IMR-90 (cell line): ENCODE measurements around the gene ATP6V0C. TPM values are rescaled to one million over a fixed set of nuclear protein-coding genes. Genes with fewer than 3 reads are reported as not detected.

Experiments
- ATAC-seq: fragments of 200-7000 bp; cut with Tn5 transposase; 2 replicates; pipeline ENCODE4 v1.9.1; 2020; ENCODE audit warnings: low read depth, mild to moderate bottlenecking, moderate library complexity
- BruUV-seq: library from RNA; stranded (reverse); fragments of 400-500 nt; replicated peaks from 2 replicates; lab custom pipeline; 2021; lab: Mats Ljungman, UMichigan
- CTCF ChIA-PET: fragments of 300-600 bp; formaldehyde crosslinking; extraction: SDS; loops from one replicate; lab custom pipeline; 2021; ENCODE audit warnings: antibody characterized with exemption; lab: Yijun Ruan, JAX
- POLR2A ChIA-PET: fragments of 300-600 bp; sonication (Branson Sonifier 250); formaldehyde crosslinking; loops from one replicate; lab custom pipeline; 2022; ENCODE audit warnings: antibody characterized with exemption; ENCODE audit not compliant: unreplicated experiment; lab: Charles Lee
- DNase-seq: peaks from one replicate; pipeline ENCODE4 v3.0.0; 2013
- H2AFZ ChIP-seq: replicated peaks from 2 replicates; pipeline ENCODE3; 2013; ENCODE audit warnings: low read length, mild to moderate bottlenecking; ENCODE audit not compliant: poor library complexity
- H2AK5ac ChIP-seq: 2 replicates; pipeline ENCODE4 v1.6.1; 2013; ENCODE audit warnings: low read depth, low read length, inconsistent platforms
- H2AK9ac ChIP-seq: replicated peaks from 2 replicates; pipeline ENCODE3; 2013; ENCODE audit warnings: mild to moderate bottlenecking, low read depth, low read length, moderate library complexity; ENCODE audit not compliant: poor library complexity
- H2BK120ac ChIP-seq: 2 replicates; pipeline ENCODE4 v1.6.1; 2013; ENCODE audit warnings: low read depth, low read length, inconsistent platforms
- H2BK15ac ChIP-seq: 3 replicates; pipeline ENCODE4 v1.6.1; 2013; ENCODE audit warnings: low read depth, low read length, inconsistent platforms
- H2BK20ac ChIP-seq: 2 replicates; pipeline ENCODE4 v1.6.1; 2013; ENCODE audit warnings: low read depth, mild to moderate bottlenecking, inconsistent platforms, low read length, moderate library complexity
- H2BK5ac ChIP-seq: 2 replicates; pipeline ENCODE4 v1.6.1; 2013; ENCODE audit warnings: mild to moderate bottlenecking, low read depth, low read length, inconsistent platforms; ENCODE audit not compliant: poor library complexity, severe bottlenecking
- H3K14ac ChIP-seq: replicated peaks from 2 replicates; pipeline ENCODE4 v1.6.1; 2013; ENCODE audit warnings: low read depth, low read length, inconsistent platforms
- H3K18ac ChIP-seq: 2 replicates; pipeline ENCODE4 v1.6.1; 2013; ENCODE audit warnings: low read depth, low read length, control low read depth
- H3K23ac ChIP-seq: 2 replicates; pipeline ENCODE4 v1.6.1; 2013; ENCODE audit warnings: low read depth, low read length, inconsistent platforms
- H3K27ac ChIP-seq: 2 replicates; pipeline ENCODE4 v1.5.1; 2013; ENCODE audit warnings: mild to moderate bottlenecking, control low read depth, low read length; ENCODE audit not compliant: insufficient read depth
- H3K27me3 ChIP-seq: 2 replicates; pipeline ENCODE4 v1.6.1; 2013; ENCODE audit warnings: low read length; ENCODE audit not compliant: control insufficient read depth, insufficient read depth
- H3K36me3 ChIP-seq: 2 replicates; pipeline ENCODE4 v1.6.1; 2013; ENCODE audit warnings: low read length, mixed read lengths; ENCODE audit not compliant: control insufficient read depth, insufficient read depth
- H3K4ac ChIP-seq: 2 replicates; pipeline ENCODE4 v1.6.1; 2013; ENCODE audit warnings: low read depth, low read length, inconsistent platforms
- H3K4me1 ChIP-seq: 2 replicates; pipeline ENCODE4 v1.6.1; 2013; ENCODE audit warnings: low read length, mixed read lengths; ENCODE audit not compliant: control insufficient read depth, insufficient read depth
- H3K4me2 ChIP-seq: 2 replicates; pipeline ENCODE4 v1.6.1; 2013; ENCODE audit warnings: low read depth, mild to moderate bottlenecking, control low read depth, low read length, moderate library complexity
- H3K4me3 ChIP-seq: 2 replicates; pipeline ENCODE4 v1.5.1; 2013; ENCODE audit warnings: low read depth, mild to moderate bottlenecking, control low read depth, low read length, moderate library complexity; ENCODE audit not compliant: insufficient read depth
- H3K56ac ChIP-seq: 2 replicates; pipeline ENCODE4 v1.6.1; 2013; ENCODE audit warnings: low read length, inconsistent platforms; ENCODE audit not compliant: insufficient read depth; ENCODE audit errors: extremely low read depth
- H3K79me1 ChIP-seq, 2 experiments: 2 replicates each; pipeline ENCODE4 v1.6.1; 2013; ENCODE audit warnings: low read length in 2 of 2, inconsistent platforms in 1 of 2, low read depth in 1 of 2
- H3K9ac ChIP-seq: 2 replicates; pipeline ENCODE4 v1.6.1; 2013; ENCODE audit warnings: low read depth, low read length, control low read depth
- H3K9me1 ChIP-seq: 2 replicates; pipeline ENCODE4 v1.6.1; 2013; ENCODE audit warnings: low read length, inconsistent platforms; ENCODE audit not compliant: insufficient read depth
- H3K9me3 ChIP-seq: 2 replicates; pipeline ENCODE4 v1.6.1; 2013; ENCODE audit warnings: low read length; ENCODE audit not compliant: control insufficient read depth, insufficient read depth
- H4K20me1 ChIP-seq: 2 replicates; pipeline ENCODE4 v1.6.1; 2013; ENCODE audit warnings: low read length, inconsistent platforms; ENCODE audit not compliant: insufficient read depth
- H4K5ac ChIP-seq: 2 replicates; pipeline ENCODE4 v1.6.1; 2013; ENCODE audit warnings: mild to moderate bottlenecking, low read depth, low read length, control low read depth
- H4K8ac ChIP-seq, 2 experiments: 2 replicates each; pipeline ENCODE4 v1.6.1; 2013; ENCODE audit warnings: low read depth in 2 of 2, low read length in 2 of 2, control low read depth in 1 of 2, inconsistent platforms in 1 of 2
- H4K91ac ChIP-seq: 2 replicates; pipeline ENCODE4 v1.6.1; 2013; ENCODE audit warnings: low read depth, low read length, inconsistent platforms; ENCODE audit not compliant: insufficient read depth
- BHLHE40 ChIP-seq: fragments of 150-350 bp; IDR thresholded peaks from 2 replicates; pipeline ENCODE4 v1.6.1; 2016; ENCODE audit warnings: mild to moderate bottlenecking, low read depth, low read length
- CEBPB ChIP-seq: IDR thresholded peaks from 2 replicates; pipeline ENCODE4 v1.6.1; 2012; ENCODE audit warnings: low read depth, low read length, improper control_type of control experiment
- CHD1 ChIP-seq: IDR thresholded peaks from 2 replicates; pipeline ENCODE4 v1.6.1; 2012; ENCODE audit warnings: low read depth, low read length, improper control_type of control experiment
- FOS ChIP-seq: fragments of 150-350 bp; IDR thresholded peaks from 2 replicates; pipeline ENCODE4 v1.6.1; 2016; ENCODE audit warnings: low read depth, low read length
- MAFK ChIP-seq: IDR thresholded peaks from 2 replicates; pipeline ENCODE4 v1.6.1; 2012; ENCODE audit warnings: low read depth, low read length, improper control_type of control experiment
- MAZ ChIP-seq: IDR thresholded peaks from 2 replicates; pipeline ENCODE4 v1.6.1; 2012; ENCODE audit warnings: low read depth, mild to moderate bottlenecking, low read length, improper control_type of control experiment, moderate library complexity, borderline replicate concordance
- MXI1 ChIP-seq: IDR thresholded peaks from 2 replicates; pipeline ENCODE4 v1.6.1; 2012; ENCODE audit warnings: low read depth, mild to moderate bottlenecking, low read length, moderate library complexity, borderline replicate concordance
- RCOR1 ChIP-seq: IDR thresholded peaks from 2 replicates; pipeline ENCODE4 v1.6.1; 2012; ENCODE audit warnings: mild to moderate bottlenecking, low read length, improper control_type of control experiment; ENCODE audit not compliant: insufficient replicate concordance
- WGBS, 2 experiments: methylation state at CpG; one replicate each; pipeline versions ENCODE4 v1.1.5 to v1.1.7; 2013; ENCODE audit warnings: missing lambda C conversion rate in 2 of 2; ENCODE audit not compliant: insufficient read length in 1 of 2; ENCODE audit errors: extremely low coverage in 2 of 2; 5-methylcytosine and 5-hydroxymethylcytosine counted together
- dilution Hi-C: fragments of 300-500 bp; cut with HindIII; formaldehyde crosslinking; loops from one replicate; pipeline ENCODE4 v1.14.3; 2018; ENCODE audit warnings: low sequenced_read_pairs; ENCODE audit not compliant: unreplicated experiment
- in situ Hi-C: fragments of 300-500 bp; cut with MboI; formaldehyde crosslinking; loops from 3 replicates; pipeline ENCODE4 v1.14.3; 2019; ENCODE audit warnings: low sequenced_read_pairs, inconsistent platforms, mixed read lengths
- intact Hi-C: fragments of 100-400 bp; cut with micrococcal nuclease; formaldehyde crosslinking; loops from 2 replicates; pipeline ENCODE4 v1.10.0; 2022
- polyA plus RNA-seq, 3 experiments: library from polyadenylated mRNA; depleted of rRNA; stranded (reverse); fragments of >200 nt; gene quantifications; 2 replicates each; pipeline ENCODE4 v1.2.3, GENCODE V29; 2012; ENCODE audit warnings: low replicate concordance in 1 of 3
- total RNA-seq: library from RNA; depleted of rRNA; stranded (reverse); fragments of >200 nt; gene quantifications from 2 replicates; pipeline ENCODE4 v1.2.3, GENCODE V29; 2012
- TF ChIP-seq, protein P1 (sequence below): fragments of 150-350 bp; IDR thresholded peaks from 2 replicates; pipeline ENCODE4 v1.6.1; 2017; ENCODE audit warnings: mild to moderate bottlenecking, antibody characterized with exemption, low read length, low read depth
- TF ChIP-seq, protein P2 (sequence below): fragments of 150-350 bp; IDR thresholded peaks from 2 replicates; pipeline ENCODE4 v1.6.1; 2016; ENCODE audit warnings: low read depth, mild to moderate bottlenecking, low read length, moderate library complexity, borderline replicate concordance

Gene ATP6V0C
- total and polyA plus RNA-seq, 2 of the 4 experiments (the other 2 are of a cell fraction) = 8.4 to 107 TPM

DNA sequence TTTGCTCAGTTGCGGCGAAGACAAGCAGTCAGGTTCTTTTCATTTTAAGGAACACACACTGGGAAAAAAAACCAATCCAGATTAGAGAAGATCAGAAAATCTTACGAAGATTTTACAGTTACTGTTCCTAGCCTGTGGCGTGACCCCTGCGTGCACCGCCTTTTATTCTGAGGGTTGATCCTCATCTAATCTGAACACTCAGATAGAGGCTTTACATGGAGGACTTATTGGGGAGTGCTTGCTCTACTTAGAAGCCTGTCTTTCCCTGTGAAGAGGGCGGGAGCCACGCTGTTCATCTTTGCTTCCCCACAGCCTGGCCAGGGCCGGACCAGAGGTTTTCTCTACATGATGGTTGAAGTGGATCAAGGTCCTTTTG lies 37.4 kb upstream of the ATP6V0C start:
- Histone ChIP-seq H3K9me3 (no peaks in the 10 kb centered on the region), H3K27me3 (no peaks in the 10 kb centered on the region; the same call in 1 of the 2 replicates), H3K9ac (no peak overlapping the region), H3K36me3 (no peaks in the 10 kb centered on the region), H2AK5ac (no peak overlapping the region), H2AK9ac (no peak overlapping the region), H3K23ac (0 out of 2 replicates have a peak overlapping the region, but pooled peaks have one; percentile 65), H2BK5ac (no peak overlapping the region), H4K5ac (no peak overlapping the region), H4K91ac (no peak overlapping the region), H3K27ac (no peak overlapping the region), H3K14ac (no peak overlapping the region), H2AFZ (no peak overlapping the region), H2BK15ac (no peak overlapping the region), H3K79me1 (peaks cover 10 to 62% of the 10 kb centered on the region in 2 experiments; a peak in 3 of 4 replicates), H2BK120ac (no peak overlapping the region), H4K20me1 (peaks cover 28% of the 10 kb centered on the region), H4K8ac (no peak overlapping the region), H3K4me3 (no peak overlapping the region), H3K4ac (no peak overlapping the region), H3K9me1 (no peaks in the 10 kb centered on the region; the same call in 1 of the 2 replicates), H3K4me2 (no peak overlapping the region), H3K18ac (no peak overlapping the region), H2BK20ac (no peak overlapping the region), H3K56ac (no peak overlapping the region), H3K4me1 (peaks cover 10% of the 10 kb centered on the region)
- TF ChIP-seq FOS (no peak), MAFK (no peak), MAZ (no peak), RCOR1 (no peak), BHLHE40 (no peak), MXI1 (no peak), CHD1 (no peak), CEBPB (no peak)
- TF ChIP-seq, protein P1, sequence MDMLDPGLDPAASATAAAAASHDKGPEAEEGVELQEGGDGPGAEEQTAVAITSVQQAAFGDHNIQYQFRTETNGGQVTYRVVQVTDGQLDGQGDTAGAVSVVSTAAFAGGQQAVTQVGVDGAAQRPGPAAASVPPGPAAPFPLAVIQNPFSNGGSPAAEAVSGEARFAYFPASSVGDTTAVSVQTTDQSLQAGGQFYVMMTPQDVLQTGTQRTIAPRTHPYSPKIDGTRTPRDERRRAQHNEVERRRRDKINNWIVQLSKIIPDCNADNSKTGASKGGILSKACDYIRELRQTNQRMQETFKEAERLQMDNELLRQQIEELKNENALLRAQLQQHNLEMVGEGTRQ = no peak
- TF ChIP-seq, protein P2, sequence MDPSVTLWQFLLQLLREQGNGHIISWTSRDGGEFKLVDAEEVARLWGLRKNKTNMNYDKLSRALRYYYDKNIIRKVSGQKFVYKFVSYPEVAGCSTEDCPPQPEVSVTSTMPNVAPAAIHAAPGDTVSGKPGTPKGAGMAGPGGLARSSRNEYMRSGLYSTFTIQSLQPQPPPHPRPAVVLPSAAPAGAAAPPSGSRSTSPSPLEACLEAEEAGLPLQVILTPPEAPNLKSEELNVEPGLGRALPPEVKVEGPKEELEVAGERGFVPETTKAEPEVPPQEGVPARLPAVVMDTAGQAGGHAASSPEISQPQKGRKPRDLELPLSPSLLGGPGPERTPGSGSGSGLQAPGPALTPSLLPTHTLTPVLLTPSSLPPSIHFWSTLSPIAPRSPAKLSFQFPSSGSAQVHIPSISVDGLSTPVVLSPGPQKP = no peak
- DNase-seq (no peak), ATAC-seq (no peak)
- WGBS, 2 experiments = no CpG with 5 or more reads among the region's 9 CpGs
- ChIA-PET CTCF (no interaction called here), POLR2A (no interaction called here)
- dilution Hi-C loops (no loop called here), in situ Hi-C loops (no loop called here), intact Hi-C loops (no loop called here)
- no TSS peak for BruUV-seq
